Calu3 (cell line): Measurements from ENCODE around the gene SAV1. TPM values are rescaled to one million over a fixed set of nuclear protein-coding genes. Genes with fewer than 3 reads are reported as not detected.

ENCODE experiments used
- BruUV-seq: library from RNA; stranded (reverse); fragments of 400-500 nt; replicated peaks from 2 replicates; lab custom pipeline; 2021; lab: Mats Ljungman, UMichigan
- CTCF ChIA-PET: fragments of 300-600 bp; sonication (Branson Sonifier 250); formaldehyde crosslinking; loops from one replicate; lab custom pipeline; 2022; ENCODE audit warnings: antibody characterized with exemption; lab: Charles Lee
- DNase-seq: peaks from one replicate; pipeline ENCODE4 v3.0.0; 2022
- H3K27ac Mint-ChIP-seq: one replicate; pipeline ENCODE4 v1.8.0; 2022; ENCODE audit warnings: mixed read lengths; ENCODE audit not compliant: unreplicated experiment
- H3K27me3 Mint-ChIP-seq: one replicate; pipeline ENCODE4 v1.8.0; 2022; ENCODE audit warnings: mixed read lengths; ENCODE audit not compliant: unreplicated experiment
- H3K36me3 Mint-ChIP-seq: one replicate; pipeline ENCODE4 v1.8.0; 2022; ENCODE audit warnings: mild to moderate bottlenecking, moderate library complexity, mixed read lengths; ENCODE audit not compliant: insufficient read depth, unreplicated experiment
- H3K4me1 Mint-ChIP-seq: one replicate; pipeline ENCODE4 v1.8.0; 2022; ENCODE audit warnings: mild to moderate bottlenecking, low read depth, mixed read lengths; ENCODE audit not compliant: unreplicated experiment
- H3K4me3 Mint-ChIP-seq: one replicate; pipeline ENCODE4 v1.8.0; 2022; ENCODE audit warnings: mild to moderate bottlenecking, low read depth, moderate library complexity, mixed read lengths; ENCODE audit not compliant: unreplicated experiment
- H3K9me3 Mint-ChIP-seq: one replicate; pipeline ENCODE4 v1.8.0; 2022; ENCODE audit warnings: low read depth, mixed read lengths; ENCODE audit not compliant: unreplicated experiment
- intact Hi-C: fragments of 100-400 bp; cut with micrococcal nuclease; formaldehyde crosslinking; loops from one replicate; pipeline ENCODE4 v1.10.0; 2022; ENCODE audit not compliant: unreplicated experiment
- total RNA-seq: library from RNA; stranded (reverse); gene quantifications from 2 replicates; pipeline ENCODE4 v1.2.3, GENCODE V29; 2022
- TF ChIP-seq, protein P1 (sequence below): fragments of 200-600 bp; IDR thresholded peaks from one replicate; pipeline ENCODE4 v1.8.0; 2022; ENCODE audit warnings: antibody characterized with exemption; ENCODE audit not compliant: unreplicated experiment

SAV1 gene
- total RNA-seq, 1 experiment from 2014 or later: 62.2 TPM

DNA sequence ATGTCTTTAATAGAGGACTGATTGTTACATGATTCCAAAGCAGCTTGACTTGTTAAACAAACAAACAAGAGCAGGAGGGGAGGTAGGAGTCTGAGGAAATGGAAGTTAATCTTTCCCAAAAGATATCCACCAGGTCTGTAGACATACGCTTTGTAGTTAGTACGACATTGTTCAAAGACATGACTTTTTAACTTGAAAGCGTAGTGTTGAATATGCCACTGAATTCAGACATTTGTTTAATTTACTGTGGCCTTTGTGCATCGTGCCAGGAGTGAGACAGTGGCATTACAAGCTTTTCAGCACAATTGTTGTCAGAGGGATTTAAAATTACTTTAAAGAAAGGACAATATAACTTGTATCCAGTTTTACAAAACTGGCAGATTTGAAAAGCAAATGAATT is 53.0 kb downstream of the SAV1 start:
- TF ChIP-seq, protein P1, sequence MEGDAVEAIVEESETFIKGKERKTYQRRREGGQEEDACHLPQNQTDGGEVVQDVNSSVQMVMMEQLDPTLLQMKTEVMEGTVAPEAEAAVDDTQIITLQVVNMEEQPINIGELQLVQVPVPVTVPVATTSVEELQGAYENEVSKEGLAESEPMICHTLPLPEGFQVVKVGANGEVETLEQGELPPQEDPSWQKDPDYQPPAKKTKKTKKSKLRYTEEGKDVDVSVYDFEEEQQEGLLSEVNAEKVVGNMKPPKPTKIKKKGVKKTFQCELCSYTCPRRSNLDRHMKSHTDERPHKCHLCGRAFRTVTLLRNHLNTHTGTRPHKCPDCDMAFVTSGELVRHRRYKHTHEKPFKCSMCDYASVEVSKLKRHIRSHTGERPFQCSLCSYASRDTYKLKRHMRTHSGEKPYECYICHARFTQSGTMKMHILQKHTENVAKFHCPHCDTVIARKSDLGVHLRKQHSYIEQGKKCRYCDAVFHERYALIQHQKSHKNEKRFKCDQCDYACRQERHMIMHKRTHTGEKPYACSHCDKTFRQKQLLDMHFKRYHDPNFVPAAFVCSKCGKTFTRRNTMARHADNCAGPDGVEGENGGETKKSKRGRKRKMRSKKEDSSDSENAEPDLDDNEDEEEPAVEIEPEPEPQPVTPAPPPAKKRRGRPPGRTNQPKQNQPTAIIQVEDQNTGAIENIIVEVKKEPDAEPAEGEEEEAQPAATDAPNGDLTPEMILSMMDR: no peak
- no peak overlapping the region for H3K27ac Mint-ChIP-seq
- no peak overlapping the region for H3K4me3 Mint-ChIP-seq
- no peaks in the 10 kb centered on the region for H3K36me3 Mint-ChIP-seq
- CTCF ChIA-PET: no interaction called here
- no peaks in the 10 kb centered on the region for H3K27me3 Mint-ChIP-seq
- BruUV-seq: no TSS peak
- DNase-seq: no peak
- H3K4me1 Mint-ChIP-seq: no peaks in the 10 kb centered on the region
- intact Hi-C loops: loop anchor here (5.0 kb wide), 1 partner anchor 107 kb away; no protein-coding TSS in a partner anchor
- no peaks in the 10 kb centered on the region for H3K9me3 Mint-ChIP-seq

GRCh38 chr14:50612806-50613205 is 55.3 kb downstream of the SAV1 start:
- no peaks in the 10 kb centered on the region for H3K36me3 Mint-ChIP-seq
- H3K9me3 Mint-ChIP-seq: no peaks in the 10 kb centered on the region
- CTCF ChIA-PET: no interaction called here
- H3K4me1 Mint-ChIP-seq: no peaks in the 10 kb centered on the region
- TF ChIP-seq, protein P1: no peak
- intact Hi-C loops: no loop called here
- H3K27me3 Mint-ChIP-seq: no peaks in the 10 kb centered on the region
- no peak for DNase-seq
- no peak overlapping the region for H3K27ac Mint-ChIP-seq
- no TSS peak for BruUV-seq
- H3K4me3 Mint-ChIP-seq: no peak overlapping the region

- Mint-ChIP-seq H3K4me1 (no peaks in the 10 kb centered on the region), H3K36me3 (no peaks in the 10 kb centered on the region), H3K4me3 (no peak overlapping the region), H3K27ac (no peak overlapping the region), H3K27me3 (no peaks in the 10 kb centered on the region), H3K9me3 (no peaks in the 10 kb centered on the region)
- intact Hi-C loops: no loop called here
- no peak for DNase-seq
- TF ChIP-seq, protein P1: no peak
- BruUV-seq: no TSS peak
- CTCF ChIA-PET: no interaction called here
Observed at GRCh38 chr14:50610465-50610864, 57.6 kb downstream of the SAV1 start.

GRCh38 chr14:50608302-50608851 is 59.7 kb downstream of the SAV1 start:
- CTCF ChIA-PET: no interaction called here
- H3K4me3 Mint-ChIP-seq: no peak overlapping the region
- H3K36me3 Mint-ChIP-seq: no peaks in the 10 kb centered on the region
- H3K4me1 Mint-ChIP-seq: no peaks in the 10 kb centered on the region
- no peaks in the 10 kb centered on the region for H3K27me3 Mint-ChIP-seq
- BruUV-seq: no TSS peak
- no peak overlapping the region for H3K27ac Mint-ChIP-seq
- DNase-seq: no peak
- intact Hi-C loops: no loop called here
- TF ChIP-seq, protein P1: no peak
- H3K9me3 Mint-ChIP-seq: no peaks in the 10 kb centered on the region
